LNCAP (cell line): ENCODE measurements around the gene PET100.

Source experiments
- TF ChIP-seq, protein P1 (sequence below): fragments of 450-650 bp; IDR thresholded peaks from 2 replicates; pipeline ENCODE4 v1.5.1; 2017; ENCODE audit warnings: mild to moderate bottlenecking

Gene PET100

DNA sequence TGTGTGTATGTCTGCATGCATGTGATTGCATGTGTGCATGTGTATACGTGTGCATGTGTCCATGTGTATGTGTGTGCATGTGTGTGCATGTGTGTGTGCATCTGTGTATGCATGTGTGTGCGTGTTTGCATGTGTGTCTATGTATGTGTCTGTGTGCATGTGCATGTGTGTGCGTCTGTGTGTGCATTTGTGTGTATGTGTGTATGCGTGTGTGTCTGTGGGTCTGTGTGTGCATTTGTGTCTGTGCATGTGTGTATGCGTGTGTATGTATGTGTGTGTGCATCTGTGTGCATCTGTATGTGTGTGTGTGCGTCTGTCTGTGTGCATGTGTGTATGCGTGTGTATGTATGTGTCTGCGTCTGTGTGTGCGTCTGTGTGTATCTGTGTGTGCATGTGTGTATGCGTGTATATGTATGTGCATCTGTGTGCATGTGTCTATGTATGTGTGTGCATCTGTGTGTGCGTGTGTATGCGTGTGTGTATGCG is 10.3 kb downstream of the PET100 start:
- TF ChIP-seq, protein P1, sequence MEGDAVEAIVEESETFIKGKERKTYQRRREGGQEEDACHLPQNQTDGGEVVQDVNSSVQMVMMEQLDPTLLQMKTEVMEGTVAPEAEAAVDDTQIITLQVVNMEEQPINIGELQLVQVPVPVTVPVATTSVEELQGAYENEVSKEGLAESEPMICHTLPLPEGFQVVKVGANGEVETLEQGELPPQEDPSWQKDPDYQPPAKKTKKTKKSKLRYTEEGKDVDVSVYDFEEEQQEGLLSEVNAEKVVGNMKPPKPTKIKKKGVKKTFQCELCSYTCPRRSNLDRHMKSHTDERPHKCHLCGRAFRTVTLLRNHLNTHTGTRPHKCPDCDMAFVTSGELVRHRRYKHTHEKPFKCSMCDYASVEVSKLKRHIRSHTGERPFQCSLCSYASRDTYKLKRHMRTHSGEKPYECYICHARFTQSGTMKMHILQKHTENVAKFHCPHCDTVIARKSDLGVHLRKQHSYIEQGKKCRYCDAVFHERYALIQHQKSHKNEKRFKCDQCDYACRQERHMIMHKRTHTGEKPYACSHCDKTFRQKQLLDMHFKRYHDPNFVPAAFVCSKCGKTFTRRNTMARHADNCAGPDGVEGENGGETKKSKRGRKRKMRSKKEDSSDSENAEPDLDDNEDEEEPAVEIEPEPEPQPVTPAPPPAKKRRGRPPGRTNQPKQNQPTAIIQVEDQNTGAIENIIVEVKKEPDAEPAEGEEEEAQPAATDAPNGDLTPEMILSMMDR: no peak

DNA sequence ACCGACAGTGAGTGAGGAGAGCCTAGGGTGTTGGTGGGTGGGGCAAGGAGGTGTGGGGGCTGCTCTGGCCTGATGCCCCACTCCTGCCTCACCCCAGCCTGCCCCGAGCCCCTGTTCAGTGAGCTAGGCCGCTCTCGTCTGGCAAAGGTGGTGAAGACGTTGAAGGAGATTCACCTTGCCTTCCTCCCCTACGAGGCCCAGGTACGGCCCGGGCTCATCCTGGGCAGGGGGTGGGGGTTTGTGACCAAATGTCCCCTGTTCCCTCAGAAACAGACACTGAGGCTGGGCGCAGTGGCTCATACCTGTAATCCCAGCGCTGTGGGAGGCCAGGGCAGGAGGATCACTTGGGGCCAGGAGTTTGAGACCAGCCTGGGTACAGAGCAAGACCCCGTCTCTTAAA is 11.2 kb downstream of the PET100 start:
- TF ChIP-seq, protein P1: no peak

DNA sequence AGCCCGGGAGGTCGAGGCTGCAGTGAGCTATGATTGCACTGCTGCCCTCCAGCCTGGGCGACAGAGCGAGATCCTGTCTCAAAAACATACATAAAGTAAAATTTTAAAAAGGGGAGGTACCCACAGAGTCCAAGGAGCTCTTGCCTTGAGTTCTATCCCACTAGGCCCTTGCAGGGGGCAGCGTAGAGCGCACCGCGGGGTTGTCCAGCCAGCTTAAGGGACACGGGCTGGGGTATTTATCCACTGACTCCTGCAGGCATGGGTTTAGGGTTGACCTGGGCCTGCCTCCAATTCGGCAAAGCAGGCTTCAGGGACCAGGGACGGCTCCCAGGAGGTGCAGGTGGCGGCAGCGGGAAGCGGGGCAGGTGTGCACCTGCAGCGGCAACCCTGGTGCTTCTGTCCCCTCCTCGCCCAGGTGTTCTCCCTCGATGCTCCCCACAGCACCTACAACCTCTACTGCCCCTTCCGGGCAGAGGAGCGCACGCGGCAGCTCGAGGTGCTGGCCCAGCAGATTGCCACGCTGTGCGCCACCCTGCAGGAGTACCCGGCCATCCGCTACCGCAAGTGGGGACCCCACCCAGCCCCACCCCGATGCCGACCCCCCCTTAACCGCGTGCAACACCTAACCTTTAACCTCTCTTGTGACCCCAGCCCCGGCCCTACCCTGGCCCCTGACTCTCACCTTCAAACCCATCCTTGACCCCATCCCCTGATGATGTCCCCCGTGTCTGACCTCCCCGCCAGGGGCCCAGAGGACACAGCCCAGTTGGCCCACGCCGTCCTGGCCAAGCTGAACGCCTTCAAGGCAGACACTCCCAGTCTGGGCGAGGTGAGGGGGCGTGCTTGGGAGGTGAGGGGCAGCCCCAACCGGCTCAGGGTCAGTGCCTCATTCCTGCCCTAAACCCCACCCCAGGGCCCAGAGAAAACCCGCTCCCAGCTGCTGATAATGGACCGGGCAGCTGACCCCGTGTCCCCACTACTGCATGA is 12.0 kb downstream of the PET100 start:
- TF ChIP-seq, protein P1: peak; percentile 7; the same call in 1 of the 2 replicates

DNA sequence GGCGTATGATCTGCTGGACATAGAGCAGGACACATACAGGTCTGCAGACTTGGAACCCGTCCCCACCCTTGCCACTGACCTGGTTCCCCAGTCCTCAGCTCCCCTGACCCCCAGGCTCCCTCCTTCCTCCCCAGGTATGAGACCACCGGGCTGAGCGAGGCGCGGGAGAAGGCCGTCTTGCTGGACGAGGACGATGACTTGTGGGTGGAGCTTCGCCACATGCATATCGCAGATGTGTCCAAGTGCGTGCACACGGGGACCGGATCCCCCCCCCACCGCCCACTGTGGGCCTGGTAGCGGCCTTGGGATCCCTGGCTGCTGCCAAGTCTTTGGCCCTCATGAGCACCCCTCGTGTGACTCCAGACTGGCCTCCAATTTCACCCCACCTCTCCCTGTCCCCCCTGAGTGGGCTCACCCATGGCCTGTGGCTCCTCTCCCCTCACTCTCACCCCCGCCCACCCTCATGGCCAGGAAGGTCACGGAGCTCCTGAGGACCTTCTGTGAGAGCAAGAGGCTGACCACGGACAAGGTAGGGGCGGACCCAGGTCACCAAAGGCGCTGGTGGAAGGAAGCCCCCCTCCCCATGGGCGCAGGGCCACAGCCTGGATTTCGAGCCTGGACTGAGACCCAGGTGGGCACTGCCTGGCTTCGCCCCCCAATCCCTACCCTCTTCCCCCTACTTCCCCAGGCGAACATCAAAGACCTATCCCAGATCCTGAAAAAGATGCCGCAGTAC is 12.9 kb downstream of the PET100 start:
- TF ChIP-seq, protein P1: no peak

DNA sequence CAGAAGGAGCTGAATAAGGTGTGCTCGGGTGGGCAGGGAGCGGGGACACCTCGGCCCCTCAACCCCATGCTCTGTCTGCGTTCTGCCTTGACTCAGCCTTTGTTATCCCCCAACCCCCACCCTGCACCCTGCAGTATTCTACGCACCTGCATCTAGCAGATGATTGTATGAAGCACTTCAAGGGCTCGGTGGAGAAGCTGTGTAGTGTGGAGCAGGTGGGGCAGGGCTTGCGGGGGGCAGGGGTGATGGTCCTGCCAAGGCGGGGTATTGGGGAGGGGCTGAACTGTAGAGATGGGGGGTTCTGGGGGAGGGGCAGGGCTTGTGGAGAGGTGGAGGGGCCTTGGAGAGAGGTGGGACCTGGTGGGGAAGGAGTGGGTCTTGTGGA is 13.4 kb downstream of the PET100 start:
- TF ChIP-seq, protein P1: no peak

DNA sequence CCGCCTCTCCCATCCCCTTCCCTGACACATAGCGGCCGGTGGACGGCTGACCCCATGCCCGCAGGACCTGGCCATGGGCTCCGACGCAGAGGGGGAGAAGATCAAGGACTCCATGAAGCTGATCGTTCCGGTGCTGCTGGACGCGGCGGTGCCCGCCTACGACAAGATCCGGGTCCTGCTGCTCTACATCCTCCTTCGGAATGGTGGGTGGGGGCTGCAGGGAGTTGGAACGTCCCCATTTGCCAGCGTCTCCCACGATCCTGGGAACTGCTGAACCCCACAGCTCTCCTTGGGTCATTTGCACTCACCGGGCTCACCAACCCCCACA is 14.9 kb downstream of the PET100 start:
- TF ChIP-seq, protein P1: no peak

DNA sequence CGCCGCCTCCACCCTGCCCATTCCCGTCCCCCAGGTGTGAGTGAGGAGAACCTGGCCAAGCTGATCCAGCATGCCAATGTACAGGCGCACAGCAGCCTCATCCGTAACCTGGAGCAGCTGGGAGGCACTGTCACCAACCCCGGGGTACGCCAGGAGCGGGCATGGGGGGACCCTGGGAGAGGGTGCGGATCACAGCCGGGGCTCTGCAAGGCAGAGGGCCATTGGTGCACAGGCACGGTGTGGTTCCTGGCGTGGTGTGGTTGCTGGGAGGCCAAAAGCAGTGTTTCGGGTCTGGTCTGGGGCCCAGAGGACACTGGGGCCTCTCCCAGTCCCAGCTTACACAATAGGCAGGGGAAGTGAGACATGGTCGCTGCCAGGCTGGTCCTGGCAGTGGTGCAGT is 15.6 kb downstream of the PET100 start:
- TF ChIP-seq, protein P1: no peak
